HEK293 (cell line): Measurements from ENCODE around the gene KRTAP13-3.

Experiments
- CTCF ChIA-PET: fragments of 350-600 bp; formaldehyde crosslinking; extraction: SDS; loops from one replicate; lab custom pipeline; 2021; ENCODE audit warnings: antibody characterized with exemption; lab: Yijun Ruan, JAX
- POLR2A ChIA-PET: fragments of 300-600 bp; formaldehyde crosslinking; extraction: SDS; loops from one replicate; lab custom pipeline; 2020; ENCODE audit warnings: antibody characterized with exemption, inconsistent platforms; lab: Yijun Ruan, JAX
- H3K27ac ChIP-seq: fragments of 200-500 bp; sonication (Bioruptor generic); 2 replicates; pipeline ENCODE4 v1.5.1; 2014; ENCODE audit warnings: low read depth, low read length, control low read depth, inconsistent platforms; ENCODE audit errors: extremely low read depth
- H3K36me3 ChIP-seq, 2 experiments: fragments of 200-500 bp in 1 of 2; sonication (Bioruptor generic) in 1 of 2; 1 replicate in 1 of 2; 2 replicates in 1 of 2; pipeline ENCODE4 v1.5.1; 2014 to 2017; ENCODE audit warnings: inconsistent platforms in 2 of 2, low read length in 2 of 2; ENCODE audit not compliant: control insufficient read depth in 2 of 2, insufficient read depth in 1 of 2
- H3K4me1 ChIP-seq: fragments of 200-500 bp; sonication (Bioruptor generic); 2 replicates; pipeline ENCODE4 v1.5.1; 2014; ENCODE audit warnings: mild to moderate bottlenecking, low read length, inconsistent platforms; ENCODE audit not compliant: control insufficient read depth, insufficient read depth
- H3K4me3 ChIP-seq: 2 replicates; pipeline ENCODE4 v1.5.1; 2011; ENCODE audit warnings: low read depth, mild to moderate bottlenecking, control low read depth, low read length, moderate library complexity
- H3K9me3 ChIP-seq: fragments of 200-500 bp; sonication (Bioruptor generic); 2 replicates; pipeline ENCODE4 v1.5.1; 2014; ENCODE audit warnings: low read depth, low read length, inconsistent platforms; ENCODE audit not compliant: control insufficient read depth, insufficient read depth
- BCL6B ChIP-seq: fragments of 450-650 bp; formaldehyde crosslinking; IDR thresholded peaks from 2 replicates; pipeline ENCODE4 v1.5.1; 2017; ENCODE audit warnings: missing biosample characterization, missing genetic modification characterization
- CTCF ChIP-seq: fragments of 450-650 bp; formaldehyde crosslinking; IDR thresholded peaks from 2 replicates; pipeline ENCODE4 v1.5.1; 2016; ENCODE audit warnings: missing biosample characterization, missing genetic modification characterization
- KLF8 ChIP-seq: fragments of 450-650 bp; formaldehyde crosslinking; IDR thresholded peaks from 2 replicates; pipeline ENCODE4 v1.5.1; 2016; ENCODE audit warnings: missing biosample characterization, missing genetic modification characterization
- PATZ1 ChIP-seq: fragments of 450-650 bp; formaldehyde crosslinking; IDR thresholded peaks from 2 replicates; pipeline ENCODE4 v1.5.1; 2016; ENCODE audit warnings: missing biosample characterization, missing genetic modification characterization
- RBAK ChIP-seq: fragments of 450-650 bp; formaldehyde crosslinking; IDR thresholded peaks from 2 replicates; pipeline ENCODE4 v1.5.1; 2016; ENCODE audit warnings: missing biosample characterization, missing genetic modification characterization
- SALL2 ChIP-seq: fragments of 450-650 bp; formaldehyde crosslinking; IDR thresholded peaks from 2 replicates; pipeline ENCODE4 v1.5.0; 2017; ENCODE audit warnings: missing biosample characterization, mild to moderate bottlenecking, missing genetic modification characterization, borderline replicate concordance
- SP2 ChIP-seq: fragments of 450-650 bp; formaldehyde crosslinking; IDR thresholded peaks from 2 replicates; pipeline ENCODE4 v1.5.1; 2016; ENCODE audit warnings: missing biosample characterization, missing genetic modification characterization
- WT1 ChIP-seq: fragments of 450-650 bp; formaldehyde crosslinking; IDR thresholded peaks from 2 replicates; pipeline ENCODE4 v1.5.1; 2016; ENCODE audit warnings: missing biosample characterization, missing genetic modification characterization
- ZNF132 ChIP-seq: fragments of 450-650 bp; formaldehyde crosslinking; IDR thresholded peaks from 2 replicates; pipeline ENCODE4 v1.5.1; 2017; ENCODE audit warnings: missing biosample characterization, missing genetic modification characterization, borderline replicate concordance
- ZNF184 ChIP-seq: fragments of 450-650 bp; IDR thresholded peaks from 2 replicates; pipeline ENCODE4 v1.5.1; 2018; ENCODE audit warnings: missing biosample characterization, mild to moderate bottlenecking, missing genetic modification characterization
- ZNF514 ChIP-seq: fragments of 450-650 bp; formaldehyde crosslinking; IDR thresholded peaks from 2 replicates; pipeline ENCODE4 v1.5.1; 2016; ENCODE audit warnings: missing biosample characterization, missing genetic modification characterization
- ZNF571 ChIP-seq: fragments of 450-650 bp; formaldehyde crosslinking; IDR thresholded peaks from 2 replicates; pipeline ENCODE4 v1.5.0; 2017; ENCODE audit warnings: missing biosample characterization, missing genetic modification characterization
- ZNF580 ChIP-seq: fragments of 450-650 bp; formaldehyde crosslinking; IDR thresholded peaks from 2 replicates; pipeline ENCODE4 v1.5.1; 2016; ENCODE audit warnings: missing biosample characterization, missing genetic modification characterization
- ZNF629 ChIP-seq: fragments of 450-650 bp; formaldehyde crosslinking; IDR thresholded peaks from 2 replicates; pipeline ENCODE4 v1.5.1; 2017; ENCODE audit warnings: missing biosample characterization, missing genetic modification characterization
- ZNF639 ChIP-seq: fragments of 450-650 bp; formaldehyde crosslinking; IDR thresholded peaks from 2 replicates; pipeline ENCODE4 v1.5.1; 2016; ENCODE audit warnings: missing biosample characterization, missing genetic modification characterization
- ZNF658 ChIP-seq: fragments of 450-650 bp; formaldehyde crosslinking; IDR thresholded peaks from 2 replicates; pipeline ENCODE4; 2016; ENCODE audit warnings: missing biosample characterization, missing genetic modification characterization
- ZNF707 ChIP-seq: fragments of 450-650 bp; formaldehyde crosslinking; IDR thresholded peaks from 2 replicates; pipeline ENCODE4 v1.5.1; 2016; ENCODE audit warnings: missing biosample characterization, missing genetic modification characterization
- ZNF76 ChIP-seq: fragments of 450-650 bp; formaldehyde crosslinking; IDR thresholded peaks from 2 replicates; pipeline ENCODE4; 2016; ENCODE audit warnings: low read depth, missing biosample characterization, missing genetic modification characterization, borderline replicate concordance
- ZNF843 ChIP-seq: fragments of 450-650 bp; formaldehyde crosslinking; IDR thresholded peaks from 2 replicates; pipeline ENCODE4 v1.5.1; 2016; ENCODE audit warnings: missing biosample characterization, missing genetic modification characterization

KRTAP13-3 gene

GRCh38 chr21:30447056-30447455, 21.3 kb upstream of the KRTAP13-3 start (continued):
- no peak for TF ChIP-seq ZNF843 (tag by site-specific recombination)
- TF ChIP-seq ZNF514 = no peak
- TF ChIP-seq ZNF580 (tag by site-specific recombination) = no peak
- TF ChIP-seq ZNF76 (tag by site-specific recombination) = no peak

GRCh38 chr21:30444204-30444603, 18.5 kb upstream of the KRTAP13-3 start:
- ChIA-PET CTCF (interaction anchor here (0.8 to 2.2 kb wide), 7 partner anchors 10 to 643 kb away, joined by 3 to 12 read pairs (median 4); no protein-coding TSS in a partner anchor), POLR2A (no interaction called here)
- TF ChIP-seq KLF8 (no peak), PATZ1 (tag by site-specific recombination) (no peak), ZNF132 (no peak), ZNF658 (no peak), RBAK (tag by site-specific recombination) (no peak), ZNF629 (tag by site-specific recombination) (no peak), SP2 (tag by site-specific recombination) (no peak), ZNF707 (tag by site-specific recombination) (no peak), BCL6B (tag by site-specific recombination) (no peak), WT1 (no peak), CTCF (tag by site-specific recombination) (no peak), ZNF184 (tag by site-specific recombination) (no peak), SALL2 (tag by site-specific recombination) (no peak), ZNF639 (tag by site-specific recombination) (no peak), ZNF571 (tag by site-specific recombination) (no peak), ZNF76 (tag by site-specific recombination) (no peak)
- Histone ChIP-seq H3K9me3 (no peaks in the 10 kb centered on the region), H3K4me1 (no peaks in the 10 kb centered on the region), H3K36me3 (no peaks in the 10 kb centered on the region), H3K27ac (no peak overlapping the region), H3K4me3 (no peak overlapping the region)
